ENCODE results near the gene SURF4.

Gene SURF4

DNA sequence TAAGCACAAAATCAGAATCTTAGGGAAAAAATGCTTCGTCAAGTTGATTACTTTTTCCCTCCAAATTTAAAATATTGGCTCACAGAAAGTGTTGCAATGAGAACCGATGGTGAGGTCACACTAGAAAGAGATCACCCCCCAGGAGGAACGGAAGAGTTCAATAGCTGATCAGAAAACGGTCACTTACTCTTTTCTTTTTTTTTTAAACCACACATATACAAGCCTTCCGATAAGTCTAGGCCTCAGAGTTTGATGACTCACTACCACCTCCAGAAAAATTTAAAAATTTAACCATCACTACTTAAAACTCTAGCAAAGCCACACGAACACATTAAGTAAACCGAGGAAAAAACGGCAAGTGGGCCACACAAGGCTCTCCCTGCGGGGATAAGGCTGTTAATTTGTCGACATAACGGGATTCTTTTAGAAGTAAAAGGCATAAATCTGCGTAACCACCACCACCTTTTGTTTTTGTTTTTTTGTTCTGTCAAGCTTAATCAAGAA, 1.2 kb downstream of the SURF4 start:
- DNase-seq (ENCODE audit: low spot score) = peak; percentile 49

DNA sequence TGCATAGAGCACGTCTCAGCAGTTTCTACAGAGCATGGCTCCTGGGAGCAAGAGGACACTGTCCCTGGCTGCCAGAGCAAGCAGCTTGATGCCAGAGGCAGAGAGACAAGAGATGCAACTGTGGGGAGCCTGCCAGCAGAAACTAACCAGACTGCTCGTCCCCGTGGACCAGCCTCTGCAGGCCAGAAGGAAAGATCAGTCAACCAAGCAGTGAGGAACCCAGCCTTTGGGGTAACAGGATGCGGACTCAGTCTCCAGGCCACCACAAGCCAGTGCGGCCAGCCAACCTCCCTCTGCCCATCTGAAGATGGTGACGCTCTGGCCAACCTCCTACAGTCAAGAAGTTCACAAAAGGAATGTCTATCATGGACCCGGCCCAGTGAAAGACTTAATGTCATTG, 3.7 kb downstream of the SURF4 start:
- no peak for DNase-seq (ENCODE audit: low spot score)

DNA sequence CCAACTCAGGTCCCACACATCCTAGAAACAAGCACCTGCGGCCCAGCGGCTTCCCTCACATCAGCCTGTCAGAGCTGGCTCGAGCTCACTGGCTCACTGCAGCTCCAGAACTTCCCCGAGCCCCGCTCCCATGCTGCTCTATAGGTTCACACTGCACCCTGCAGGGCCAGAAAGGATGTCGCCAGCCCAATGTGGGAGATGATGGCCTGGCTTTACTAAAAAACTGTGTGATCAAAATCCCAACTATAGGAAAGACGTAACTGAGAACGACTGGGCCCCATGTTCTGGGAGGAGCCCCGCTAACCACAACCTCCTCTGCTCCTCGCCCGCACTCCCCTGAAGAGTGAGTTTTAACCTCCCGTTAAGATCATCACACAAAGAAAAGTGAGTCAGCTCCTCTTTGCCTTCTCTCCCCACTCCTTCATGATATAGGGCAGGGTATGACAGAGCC, 4.6 kb downstream of the SURF4 start:
- no peak for DNase-seq (ENCODE audit: low spot score)

DNA sequence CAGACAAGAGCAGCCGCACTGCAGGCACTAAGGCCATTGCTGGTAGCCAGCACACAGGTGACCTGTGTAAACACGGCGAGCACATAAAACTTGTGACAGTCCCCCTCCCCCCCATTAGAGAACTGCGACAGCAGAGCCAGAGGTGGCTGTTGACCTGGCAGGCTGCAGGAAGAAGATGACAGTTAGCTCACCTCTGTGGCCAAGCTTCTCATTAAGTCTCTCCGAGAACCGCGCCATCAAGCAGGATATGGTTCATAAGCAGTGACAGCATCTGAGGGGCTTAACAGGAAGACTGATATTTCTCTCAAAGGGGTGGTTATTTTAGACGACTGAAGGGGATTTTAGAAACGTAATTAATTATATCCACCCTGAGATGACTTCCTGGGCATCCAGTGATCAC, 5.2 kb downstream of the SURF4 start:
- DNase-seq (ENCODE audit: low spot score) = no peak

DNA sequence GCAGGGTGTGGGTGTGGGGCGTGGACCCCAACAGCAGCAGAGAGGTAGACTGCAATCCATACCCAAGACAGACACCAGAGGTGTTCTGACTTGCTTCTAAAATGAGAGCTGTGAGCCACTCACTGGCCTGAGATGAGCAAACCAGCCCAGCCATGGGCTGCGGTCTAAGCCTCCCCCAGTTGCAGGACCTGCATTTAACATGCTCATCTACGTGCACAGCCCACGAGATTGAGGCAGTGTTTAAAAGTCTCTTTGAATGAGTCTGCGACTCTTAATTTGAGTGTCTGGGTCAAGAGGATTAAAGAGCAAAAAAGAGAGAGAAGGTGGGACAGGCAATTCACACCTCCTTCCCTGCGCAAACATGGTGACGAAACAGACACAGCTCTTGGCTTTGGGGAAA, 5.9 kb downstream of the SURF4 start:
- no peak for DNase-seq (ENCODE audit: low spot score)

DNA sequence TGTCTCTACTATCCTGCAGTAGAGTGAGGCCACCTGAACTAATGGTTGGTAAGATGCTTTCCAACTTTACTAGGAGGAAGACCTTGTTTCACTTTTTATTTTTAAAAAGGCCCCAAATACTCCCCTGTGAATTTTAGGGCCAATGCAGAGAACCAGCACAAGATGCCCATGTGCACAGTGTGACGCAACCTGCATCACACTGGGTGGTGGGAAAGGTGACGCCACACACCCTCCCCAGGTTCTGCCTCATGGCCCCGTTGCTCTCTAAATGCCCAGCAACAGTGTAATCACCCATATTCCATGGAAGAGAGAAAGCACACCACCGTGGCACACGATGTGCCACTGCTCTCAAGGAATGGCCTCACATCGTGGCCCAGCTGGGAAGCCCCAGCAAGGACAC, 6.4 kb downstream of the SURF4 start:
- no peak for DNase-seq (ENCODE audit: low spot score)

DNA sequence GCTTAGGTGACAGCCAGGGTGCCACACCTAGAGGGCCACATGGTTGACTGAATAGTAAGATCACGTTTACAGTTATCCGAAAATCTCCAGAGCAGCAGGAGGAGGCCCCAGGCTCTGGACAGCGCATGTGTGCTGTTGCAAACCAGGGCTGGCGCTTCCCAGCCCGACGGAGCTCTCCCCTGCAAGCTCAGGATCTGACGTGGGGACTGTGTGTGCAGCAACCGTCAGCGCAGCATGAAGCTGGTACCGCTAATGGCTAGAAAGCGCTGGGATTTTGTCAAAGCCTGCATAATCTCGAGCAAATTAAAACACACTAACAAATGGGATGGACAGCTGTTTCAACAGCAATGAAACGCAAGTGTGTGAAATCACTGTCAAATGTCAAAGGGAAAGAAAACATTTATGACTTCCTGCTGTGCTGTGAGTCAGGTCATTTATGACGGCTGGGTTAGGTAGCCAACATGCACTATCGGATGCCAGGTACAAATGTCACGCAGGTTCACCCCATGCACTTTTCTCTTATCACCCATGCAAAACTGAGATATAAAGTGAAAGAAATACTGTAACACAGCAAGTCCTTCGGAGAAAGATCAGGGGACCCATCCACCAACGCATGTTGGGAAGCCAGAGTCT, 7.5 kb downstream of the SURF4 start:
- DNase-seq (ENCODE audit: low spot score) = no peak

DNA sequence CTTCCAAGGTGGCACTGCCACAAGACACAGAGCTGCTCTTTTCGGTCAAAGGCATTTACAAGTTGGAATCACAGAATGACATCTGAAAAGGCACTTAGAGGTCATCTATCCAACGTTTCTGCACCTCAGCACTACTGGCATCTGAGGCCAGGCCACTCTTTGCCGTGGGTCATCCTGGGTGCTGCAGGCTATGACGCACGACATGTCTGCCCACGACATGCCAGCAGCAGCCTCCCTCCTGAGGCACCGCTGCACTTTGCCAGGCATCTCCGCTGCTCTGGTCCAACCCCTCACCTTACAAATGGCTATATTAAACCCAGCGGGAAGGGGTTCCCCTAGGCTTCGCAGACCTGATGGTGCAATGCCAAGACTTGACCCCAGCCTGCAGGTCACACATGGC, 8.1 kb downstream of the SURF4 start:
- DNase-seq (ENCODE audit: low spot score) = no peak

DNA sequence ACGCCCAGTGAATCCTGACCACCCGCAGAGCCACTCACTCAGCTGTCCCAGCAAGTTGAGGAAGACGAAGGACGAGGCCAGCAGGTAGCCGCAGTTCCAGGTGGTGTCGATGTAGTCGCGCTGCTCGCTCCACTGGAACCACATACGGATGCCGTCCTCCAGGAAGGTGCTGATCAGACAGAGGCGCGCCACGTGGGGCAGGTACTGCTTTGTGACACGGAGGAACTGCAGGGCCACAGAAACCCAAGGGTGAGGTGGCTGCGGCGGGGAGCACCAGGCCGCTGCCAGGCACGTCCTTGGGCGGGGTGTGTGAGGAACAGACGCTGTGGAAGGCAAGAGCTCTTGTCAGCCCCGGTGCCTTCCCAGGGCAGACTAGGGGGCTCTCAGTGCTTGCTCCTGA, 8.6 kb downstream of the SURF4 start:
- DNase-seq (ENCODE audit: low spot score) = no peak

DNA sequence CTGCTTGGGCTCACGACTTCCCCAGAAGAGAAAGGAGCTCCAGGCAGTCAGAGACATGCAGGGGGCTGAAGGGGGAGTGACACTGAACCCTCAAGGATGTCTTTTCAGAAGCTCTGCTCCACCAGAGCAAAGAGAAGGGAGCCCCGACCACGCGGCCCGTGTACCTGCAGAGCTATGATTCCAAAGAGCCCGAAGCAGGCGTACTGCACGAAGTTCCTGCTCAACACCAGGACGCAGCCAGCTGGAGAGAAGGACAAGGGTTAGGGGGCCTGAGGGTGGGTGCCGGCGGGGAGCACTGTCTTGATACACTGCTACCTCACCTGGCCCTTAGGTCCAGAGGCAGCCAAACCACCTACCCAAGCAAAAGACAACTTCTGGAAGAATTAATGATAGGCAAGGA, 9.4 kb downstream of the SURF4 start:
- DNase-seq (ENCODE audit: low spot score) = no peak

DNA sequence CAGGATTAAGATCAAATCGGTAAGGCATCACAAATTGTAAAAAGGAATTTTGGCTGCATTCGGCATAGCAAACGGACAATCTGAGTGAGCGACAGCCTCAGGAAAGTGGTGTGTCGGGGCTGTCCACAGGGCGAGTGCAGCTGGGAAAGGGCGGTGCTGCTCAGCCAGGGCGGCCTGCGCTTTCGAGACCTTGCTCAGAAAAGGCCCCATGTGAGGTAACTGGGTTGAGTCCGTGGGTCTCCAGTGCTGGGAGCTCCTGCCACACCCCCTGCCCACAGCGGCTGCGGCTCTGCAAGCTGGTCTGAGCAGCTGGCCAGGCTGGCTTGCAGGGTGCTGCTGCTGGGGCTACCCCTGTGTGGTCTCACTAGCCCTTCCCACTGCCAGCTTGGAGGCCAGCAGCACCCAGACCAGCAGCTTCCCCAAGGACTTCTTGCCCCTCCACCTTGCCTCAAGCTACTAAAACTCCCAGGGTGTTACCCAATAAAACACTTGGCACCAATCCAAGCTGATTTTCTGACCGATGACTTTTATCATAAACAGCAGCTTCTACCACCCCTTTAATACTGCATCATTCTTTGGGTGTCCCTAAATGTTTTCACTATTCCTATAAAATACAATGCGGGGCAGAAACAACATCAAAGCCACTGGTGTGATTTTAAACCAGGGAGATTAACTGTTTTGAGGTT, 13.4 kb downstream of the SURF4 start:
- no peak for DNase-seq (ENCODE audit: low spot score)

DNA sequence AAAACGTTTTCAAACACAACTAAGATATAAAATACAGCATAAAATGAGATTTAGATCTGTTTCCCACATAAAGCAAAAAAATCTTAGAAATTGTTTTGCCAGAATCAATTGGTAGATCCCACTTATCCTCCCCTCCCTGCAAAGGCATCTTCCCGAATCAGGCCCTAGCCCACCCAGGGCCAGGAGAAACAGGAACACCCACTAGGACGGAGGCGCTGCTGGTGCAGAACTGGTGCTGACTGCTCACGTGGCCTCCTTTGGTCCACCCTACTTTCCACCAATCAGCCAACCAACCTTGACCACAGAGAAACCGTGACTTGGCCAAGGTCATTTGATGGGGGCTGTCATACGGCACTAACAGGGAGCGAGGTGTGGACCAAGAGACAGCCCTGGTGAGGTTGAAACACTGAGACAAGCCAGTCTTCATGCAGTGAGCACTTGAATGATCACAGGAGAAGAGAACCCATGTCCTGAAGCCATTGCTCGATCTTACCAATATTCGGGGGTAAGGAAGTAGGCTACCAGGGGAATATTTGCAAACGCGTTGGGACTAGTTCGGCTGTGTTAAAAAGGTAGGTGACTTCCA, 14.3 kb downstream of the SURF4 start:
- no peak for DNase-seq (ENCODE audit: low spot score)

DNA sequence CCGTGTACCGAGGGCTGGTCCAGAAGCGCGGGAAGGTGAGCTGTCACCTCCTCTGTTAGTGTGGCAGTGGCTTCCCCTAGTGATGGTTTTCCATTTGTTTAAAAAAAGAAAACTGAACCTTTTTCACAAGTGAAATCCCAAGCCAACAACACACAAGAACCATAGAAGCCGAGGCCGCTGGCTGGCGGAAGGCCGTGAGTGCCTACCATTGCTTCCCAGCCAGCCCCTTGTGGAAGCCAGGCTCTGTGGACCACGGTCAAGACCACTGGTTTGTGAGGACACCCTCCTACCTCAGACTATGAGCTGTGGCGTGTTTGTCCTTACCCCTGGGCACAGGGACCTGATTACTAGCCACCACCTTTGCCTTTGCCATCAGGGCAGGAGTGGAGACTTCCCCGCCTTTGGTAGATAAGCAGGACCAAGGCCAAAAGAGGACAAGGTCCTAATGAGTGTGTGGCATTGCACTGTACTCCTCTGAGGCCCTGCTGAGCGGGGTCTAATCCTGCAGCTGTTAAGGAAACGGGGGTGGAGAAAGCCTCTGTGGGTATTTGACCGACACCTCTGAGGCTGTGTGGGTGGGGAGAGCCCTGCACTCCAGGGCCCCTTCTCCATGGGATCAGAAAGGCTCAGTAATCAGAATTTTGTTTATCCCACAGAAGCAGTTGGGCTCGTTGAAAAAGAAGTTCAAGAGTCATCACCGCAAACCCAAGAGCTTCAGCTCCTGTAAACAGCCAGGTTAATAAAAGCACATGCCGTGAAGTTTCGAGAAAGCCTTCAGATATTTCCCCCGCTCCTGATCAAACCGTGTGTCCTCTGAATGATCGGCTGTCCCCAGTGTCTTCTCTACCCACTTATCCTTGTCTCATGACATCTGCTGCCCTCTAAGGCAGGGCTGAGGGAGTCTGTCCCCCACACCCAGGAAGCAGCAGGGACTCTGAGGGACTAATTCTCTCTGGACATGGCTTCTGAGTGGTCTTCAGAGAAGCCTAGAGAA, 15.2 kb downstream of the SURF4 start:
- no peak for DNase-seq (ENCODE audit: low spot score)

DNA sequence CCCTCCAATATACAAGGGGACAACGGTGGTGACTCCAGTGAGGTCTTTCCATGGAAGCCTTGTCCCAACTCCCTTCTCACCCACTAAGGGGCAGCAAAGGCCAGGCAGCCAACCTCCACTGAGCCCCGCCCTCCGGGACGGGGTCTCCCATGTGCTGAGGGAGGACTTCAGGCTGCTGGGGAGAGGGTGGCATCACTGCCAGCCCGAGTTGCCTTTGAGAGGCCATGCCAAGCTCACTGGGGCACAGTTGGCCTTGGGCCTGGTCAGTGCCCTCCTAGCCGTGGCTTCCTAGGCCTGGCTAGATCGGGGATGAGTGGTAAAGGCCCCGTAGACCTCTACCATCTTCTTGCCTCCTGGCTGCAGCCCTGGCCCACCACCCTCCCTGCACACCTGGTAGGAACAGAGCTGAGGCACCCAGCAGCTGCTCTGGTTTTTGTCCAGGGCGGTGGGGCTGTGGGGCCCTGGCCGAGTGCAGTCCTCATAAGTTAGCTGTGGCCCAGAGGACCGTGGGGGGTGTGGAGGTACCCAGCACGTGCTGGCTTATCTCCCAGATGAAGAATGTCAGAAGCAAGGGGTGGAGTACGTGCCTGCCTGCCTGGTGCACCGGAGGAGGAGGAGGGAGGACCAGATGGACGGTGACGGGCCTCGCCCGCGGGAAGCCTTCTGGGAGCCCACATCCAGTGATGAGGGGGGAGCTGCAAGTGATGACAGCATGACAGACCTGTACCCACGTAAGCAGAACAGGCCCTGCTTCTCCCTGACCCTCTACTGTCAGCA, 16.3 kb downstream of the SURF4 start:
- no peak for DNase-seq (ENCODE audit: low spot score)

DNA sequence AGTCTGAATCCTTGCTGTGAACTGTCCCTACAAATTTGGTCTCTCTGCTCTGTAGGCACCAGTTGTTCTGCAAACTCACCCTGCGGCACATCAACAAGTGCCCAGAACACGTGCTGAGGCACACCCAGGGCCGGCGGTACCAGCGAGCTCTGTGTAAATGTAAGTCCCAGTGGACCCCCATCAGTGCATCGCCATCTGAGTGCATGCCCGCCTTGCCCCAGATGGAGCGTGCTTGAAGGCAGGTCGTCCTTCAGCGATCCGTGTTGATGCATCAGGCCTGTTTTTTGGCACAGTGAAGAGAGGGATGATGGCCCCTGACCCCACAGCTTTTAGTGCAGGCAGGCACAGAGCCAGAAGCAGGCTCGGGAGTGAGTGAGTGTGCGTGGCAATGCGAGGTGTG, 18.2 kb downstream of the SURF4 start:
- DNase-seq (ENCODE audit: low spot score) = no peak

DNA sequence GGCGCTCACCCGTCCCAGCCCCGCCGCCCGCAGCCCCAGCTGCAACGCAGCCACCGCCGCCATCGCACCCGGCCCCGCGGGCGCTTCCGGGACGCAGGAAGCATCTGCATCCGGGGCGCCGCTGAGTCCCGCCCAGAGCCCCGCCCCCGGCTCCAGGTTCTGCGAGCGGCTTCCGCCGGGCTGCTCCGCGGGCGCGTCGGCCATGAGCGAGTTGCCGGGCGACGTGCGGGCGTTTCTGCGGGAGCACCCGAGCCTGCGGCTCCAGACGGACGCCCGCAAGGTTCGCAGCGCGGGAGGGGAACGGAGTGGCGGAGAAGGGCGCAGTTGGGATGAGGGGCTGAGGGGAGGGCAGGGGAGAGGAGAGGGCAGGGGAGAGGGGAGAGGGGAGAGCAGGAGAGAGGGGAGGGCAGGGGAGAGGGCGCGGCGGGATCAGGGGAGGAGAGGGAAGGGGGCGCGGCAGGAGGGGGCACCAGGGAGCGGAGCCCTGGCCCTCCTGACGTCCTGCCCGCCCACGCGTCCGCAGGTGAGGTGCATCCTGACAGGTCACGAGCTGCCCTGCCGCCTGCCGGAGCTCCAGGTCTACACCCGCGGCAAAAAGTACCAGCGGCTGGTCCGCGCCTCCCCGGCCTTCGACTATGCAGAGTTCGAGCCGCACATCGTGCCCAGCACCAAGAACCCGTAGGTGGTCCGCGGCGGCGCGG, 19.3 kb downstream of the SURF4 start, which contains the start of the genes SURF1 and SURF2:
SURF1 (minus strand) TSS at position 97 of the 701 bp plus-strand sequence; CDS start at position 63, 34 bp downstream.
SURF2 (plus strand) TSS at position 160 of the 701 bp plus-strand sequence; CDS start at position 203, 43 bp downstream.
- peak; percentile 91 for DNase-seq (ENCODE audit: low spot score)

DNA sequence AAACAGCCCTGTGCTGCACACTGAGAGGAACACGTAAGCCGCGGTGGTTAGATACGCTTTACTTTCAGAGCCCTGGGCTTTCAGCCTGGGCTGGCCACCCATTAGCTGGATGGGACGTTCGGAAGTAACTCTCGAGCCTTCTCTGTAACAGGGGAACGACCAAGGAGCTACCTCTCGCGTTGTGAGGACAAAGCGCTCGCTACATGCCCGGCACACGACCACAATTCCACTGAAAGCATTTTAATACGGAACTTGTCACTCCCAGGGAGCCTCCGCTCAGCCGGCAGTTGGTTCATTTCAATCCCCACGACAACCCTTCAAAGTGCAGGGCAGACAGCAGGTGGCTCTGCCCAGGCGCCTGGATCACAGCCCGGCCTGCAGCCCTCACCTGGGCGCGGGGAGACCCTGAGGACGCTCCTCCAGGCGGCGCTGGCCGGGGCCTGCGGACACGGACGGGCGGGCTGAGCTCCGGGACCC, 19.9 kb downstream of the SURF4 start:
- DNase-seq (ENCODE audit: low spot score) = no peak

DNA sequence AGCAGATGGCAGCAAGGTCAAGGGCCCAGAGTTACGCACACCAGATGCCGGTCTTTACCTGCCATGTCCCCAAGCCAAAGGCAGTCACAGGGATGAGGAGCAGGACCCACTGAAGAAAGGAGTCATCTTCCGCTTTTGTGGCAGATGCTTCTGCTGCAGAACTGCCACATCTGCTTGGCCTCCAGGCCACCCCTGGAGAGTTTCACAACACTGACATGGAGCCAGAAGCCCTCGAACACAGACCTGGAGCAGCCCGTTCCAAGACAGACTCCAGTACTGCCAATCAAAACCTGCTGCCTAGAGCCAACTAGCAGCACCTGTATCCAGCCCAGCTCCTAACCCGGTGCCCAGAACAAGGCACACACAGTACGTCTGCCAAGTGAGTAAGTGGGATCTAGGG, 21.1 kb downstream of the SURF4 start:
- DNase-seq (ENCODE audit: low spot score) = no peak

DNA sequence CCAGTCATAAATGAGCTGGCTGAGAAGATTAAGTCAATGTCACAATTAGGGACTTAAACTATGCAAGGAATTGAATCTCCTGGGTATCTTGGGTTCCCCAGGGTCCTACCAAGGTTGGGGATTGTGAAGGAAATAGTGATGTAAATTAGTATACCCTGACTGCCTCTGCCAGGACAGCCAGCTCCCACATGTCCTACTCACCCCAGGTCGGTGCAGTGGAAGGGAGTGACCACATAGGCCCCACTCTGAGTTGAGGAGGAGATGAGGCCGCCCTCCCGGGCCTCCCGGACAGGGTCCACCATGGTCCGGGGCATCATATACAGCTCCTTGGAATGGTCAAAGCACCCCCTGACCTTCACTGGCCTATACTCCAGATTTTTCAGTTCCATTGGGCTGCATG, 22.3 kb downstream of the SURF4 start:
- no peak for DNase-seq (ENCODE audit: low spot score)

DNA sequence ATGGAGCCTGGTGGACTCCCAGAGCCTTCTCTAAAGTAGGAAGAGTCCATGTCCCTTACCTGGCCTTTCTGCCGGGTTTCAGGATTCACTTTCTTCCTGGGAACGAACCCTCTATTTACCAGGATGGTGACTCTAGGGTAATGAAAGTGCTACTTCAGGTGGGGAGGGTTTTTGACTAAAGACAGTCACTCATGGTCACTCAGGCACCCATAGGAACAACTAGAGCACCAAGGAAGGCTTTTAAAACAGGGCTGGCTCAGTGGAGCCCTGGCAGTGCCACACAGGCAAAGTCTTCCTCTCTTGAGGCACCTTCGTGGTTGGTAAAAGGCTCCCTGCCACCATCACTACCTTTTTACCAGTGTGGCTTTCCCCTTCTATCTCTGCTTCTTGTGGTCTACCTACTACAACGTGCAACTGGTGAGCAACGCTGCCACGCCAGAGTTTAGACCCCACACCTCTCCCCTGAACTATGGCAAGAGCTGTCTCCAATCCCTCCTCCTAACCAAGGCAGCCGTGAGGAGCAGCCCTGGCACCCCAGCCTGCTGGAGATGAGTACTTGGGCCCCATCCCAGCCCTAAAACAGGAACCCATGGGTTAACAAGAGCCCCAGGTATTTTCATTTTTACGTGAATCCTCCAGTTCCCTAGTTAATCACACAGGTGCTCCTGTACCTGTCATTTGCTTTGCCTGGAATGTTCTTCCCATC, 23.1 kb downstream of the SURF4 start:
- no peak for DNase-seq (ENCODE audit: low spot score)

Measured in AG08395 (cell line).